ENCODE data around the gene PRKN.

GRCh38 chr6:162625846-162626540 lies 101.6 kb downstream of the PRKN start:
- TF ChIP-seq CTCF (IDR thresholded peaks at IDR 0.05; ENCODE audit: poor library complexity) = no peak
- no peak for TF ChIP-seq EZH2 (IDR thresholded peaks at IDR 0.05; ENCODE audit: borderline replicate concordance)
